PFSK-1 (cell line): ENCODE measurements around the gene BEND5.

Experiments
- FOXP2 ChIP-seq: optimal IDR thresholded peaks from 2 replicates; pipeline ENCODE3; 2011; ENCODE audit warnings: borderline replicate concordance, control low read depth, inconsistent platforms; ENCODE audit not compliant: insufficient read depth; ENCODE audit errors: extremely low read length, extremely low read depth
- POLR2AphosphoS5 ChIP-seq: IDR thresholded peaks from 2 replicates; pipeline ENCODE4 v1.6.1; 2012; ENCODE audit warnings: low read depth, mild to moderate bottlenecking, control low read depth, low read length, moderate library complexity
- SIN3A ChIP-seq: IDR thresholded peaks from 2 replicates; pipeline ENCODE4 v1.6.1; 2012; ENCODE audit warnings: mild to moderate bottlenecking, low read length, moderate library complexity, borderline replicate concordance; ENCODE audit not compliant: insufficient read depth
- TAF1 ChIP-seq: IDR thresholded peaks from 2 replicates; pipeline ENCODE4 v1.6.1; 2012; ENCODE audit warnings: low read length, control low read depth, borderline replicate concordance; ENCODE audit not compliant: insufficient read depth
- TF ChIP-seq, protein P1 (sequence below), 2 experiments: IDR thresholded peaks; 2 replicates each; pipeline versions ENCODE4 v1.6.1 to v1.8.0; 2011 to 2012; ENCODE audit warnings: low read depth in 2 of 2, low read length in 2 of 2, control low read depth in 1 of 2, inconsistent platforms in 1 of 2, mild to moderate bottlenecking in 1 of 2, moderate library complexity in 1 of 2; ENCODE audit not compliant: insufficient read depth in 1 of 2

DNA sequence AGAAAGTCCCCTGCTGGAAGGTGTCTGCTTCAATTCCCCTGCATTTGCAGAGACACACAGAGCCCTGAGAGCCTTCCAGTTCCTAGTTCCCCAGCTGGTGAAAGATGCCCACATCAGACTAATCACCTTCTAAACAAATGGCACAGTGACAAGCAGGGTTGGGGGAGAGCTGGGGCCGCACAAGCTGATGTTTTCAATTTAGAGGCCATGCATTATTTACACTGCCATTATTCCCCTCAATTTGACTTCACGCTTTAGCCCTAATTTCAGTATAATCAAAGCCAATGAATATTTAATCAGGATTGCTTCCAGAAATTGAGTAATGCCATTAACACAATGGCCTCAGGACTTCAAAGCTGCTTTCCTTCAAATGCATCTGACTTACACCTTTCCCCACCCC lies 81.5 kb downstream of the BEND5 start:
- TF ChIP-seq POLR2AphosphoS5 (no peak), SIN3A (no peak), FOXP2 (no peak), TAF1 (no peak)
- TF ChIP-seq, protein P1, sequence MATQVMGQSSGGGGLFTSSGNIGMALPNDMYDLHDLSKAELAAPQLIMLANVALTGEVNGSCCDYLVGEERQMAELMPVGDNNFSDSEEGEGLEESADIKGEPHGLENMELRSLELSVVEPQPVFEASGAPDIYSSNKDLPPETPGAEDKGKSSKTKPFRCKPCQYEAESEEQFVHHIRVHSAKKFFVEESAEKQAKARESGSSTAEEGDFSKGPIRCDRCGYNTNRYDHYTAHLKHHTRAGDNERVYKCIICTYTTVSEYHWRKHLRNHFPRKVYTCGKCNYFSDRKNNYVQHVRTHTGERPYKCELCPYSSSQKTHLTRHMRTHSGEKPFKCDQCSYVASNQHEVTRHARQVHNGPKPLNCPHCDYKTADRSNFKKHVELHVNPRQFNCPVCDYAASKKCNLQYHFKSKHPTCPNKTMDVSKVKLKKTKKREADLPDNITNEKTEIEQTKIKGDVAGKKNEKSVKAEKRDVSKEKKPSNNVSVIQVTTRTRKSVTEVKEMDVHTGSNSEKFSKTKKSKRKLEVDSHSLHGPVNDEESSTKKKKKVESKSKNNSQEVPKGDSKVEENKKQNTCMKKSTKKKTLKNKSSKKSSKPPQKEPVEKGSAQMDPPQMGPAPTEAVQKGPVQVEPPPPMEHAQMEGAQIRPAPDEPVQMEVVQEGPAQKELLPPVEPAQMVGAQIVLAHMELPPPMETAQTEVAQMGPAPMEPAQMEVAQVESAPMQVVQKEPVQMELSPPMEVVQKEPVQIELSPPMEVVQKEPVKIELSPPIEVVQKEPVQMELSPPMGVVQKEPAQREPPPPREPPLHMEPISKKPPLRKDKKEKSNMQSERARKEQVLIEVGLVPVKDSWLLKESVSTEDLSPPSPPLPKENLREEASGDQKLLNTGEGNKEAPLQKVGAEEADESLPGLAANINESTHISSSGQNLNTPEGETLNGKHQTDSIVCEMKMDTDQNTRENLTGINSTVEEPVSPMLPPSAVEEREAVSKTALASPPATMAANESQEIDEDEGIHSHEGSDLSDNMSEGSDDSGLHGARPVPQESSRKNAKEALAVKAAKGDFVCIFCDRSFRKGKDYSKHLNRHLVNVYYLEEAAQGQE (IDR thresholded peaks at IDR 0.05; ENCODE audit: insufficient read depth in 1 of 2, low read depth in 2 of 2, low read length in 2 of 2): no peak
